ENCODE data around the gene MYO1D.
"Not testable (repeated sequence)": the region's sequence is repeated elsewhere in the genome, so short reads cannot be mapped to it uniquely, and the experiment has no call there.

MYO1D gene

GRCh38 chr17:32719689-32720088 lies 157.2 kb downstream of the MYO1D start:
- no peak for DNase-seq

GRCh38 chr17:32714922-32715321 lies 162.0 kb downstream of the MYO1D start:
- not testable (repeated sequence) for DNase-seq

- DNase-seq: not testable (repeated sequence)
Measured at GRCh38 chr17:32714206-32714605, 162.7 kb downstream of the MYO1D start.

- DNase-seq: no peak
Measured at GRCh38 chr17:32713081-32713480, 163.8 kb downstream of the MYO1D start.

- no peak for DNase-seq
Measured at GRCh38 chr17:32709562-32709961, 167.4 kb downstream of the MYO1D start.

- no peak for DNase-seq
Measured at GRCh38 chr17:32701871-32702270, 175.1 kb downstream of the MYO1D start.

GRCh38 chr17:32699247-32699646 lies 177.7 kb downstream of the MYO1D start:
- no peak for DNase-seq

GRCh38 chr17:32697728-32698625 lies 178.9 kb downstream of the MYO1D start:
- DNase-seq: no peak

- DNase-seq: no peak
Measured at GRCh38 chr17:32696426-32696825, 180.5 kb downstream of the MYO1D start.

GRCh38 chr17:32695864-32696263 lies 181.1 kb downstream of the MYO1D start:
- no peak for DNase-seq

GRCh38 chr17:32693194-32693897 lies 183.6 kb downstream of the MYO1D start:
- no peak for DNase-seq

GRCh38 chr17:32692179-32692578 lies 184.7 kb downstream of the MYO1D start:
- no peak for DNase-seq

GRCh38 chr17:32689348-32689747 lies 187.6 kb downstream of the MYO1D start:
- no peak for DNase-seq

GRCh38 chr17:32688221-32688620 lies 188.7 kb downstream of the MYO1D start:
- no peak for DNase-seq

GRCh38 chr17:32684087-32684958 lies 192.6 kb downstream of the MYO1D start:
- no peak for DNase-seq

GRCh38 chr17:32673964-32674363 lies 203.0 kb downstream of the MYO1D start:
- no peak for DNase-seq

- DNase-seq: no peak
Measured at GRCh38 chr17:32672711-32673110, 204.2 kb downstream of the MYO1D start.

GRCh38 chr17:32671896-32672295 lies 205.0 kb downstream of the MYO1D start:
- DNase-seq: no peak

GRCh38 chr17:32664936-32665583 lies 211.9 kb downstream of the MYO1D start:
- no peak for DNase-seq

- DNase-seq: no peak
Measured at GRCh38 chr17:32660496-32660985, 216.4 kb downstream of the MYO1D start.

GRCh38 chr17:32659419-32659842 lies 217.5 kb downstream of the MYO1D start:
- DNase-seq: peak; percentile 74 to 77

Data from stimulated activated CD4-positive, alpha-beta T cell treated with anti-CD3 and anti-CD28 coated beads, Interleukin-2, amount 100 ng/mL, for 24 hours (primary cell).